ENCODE results near the gene AKIRIN1.
"Not testable (repeated sequence)": the region's sequence is repeated elsewhere in the genome, so short reads cannot be mapped to it uniquely, and the experiment has no call there.

AKIRIN1 gene

DNA sequence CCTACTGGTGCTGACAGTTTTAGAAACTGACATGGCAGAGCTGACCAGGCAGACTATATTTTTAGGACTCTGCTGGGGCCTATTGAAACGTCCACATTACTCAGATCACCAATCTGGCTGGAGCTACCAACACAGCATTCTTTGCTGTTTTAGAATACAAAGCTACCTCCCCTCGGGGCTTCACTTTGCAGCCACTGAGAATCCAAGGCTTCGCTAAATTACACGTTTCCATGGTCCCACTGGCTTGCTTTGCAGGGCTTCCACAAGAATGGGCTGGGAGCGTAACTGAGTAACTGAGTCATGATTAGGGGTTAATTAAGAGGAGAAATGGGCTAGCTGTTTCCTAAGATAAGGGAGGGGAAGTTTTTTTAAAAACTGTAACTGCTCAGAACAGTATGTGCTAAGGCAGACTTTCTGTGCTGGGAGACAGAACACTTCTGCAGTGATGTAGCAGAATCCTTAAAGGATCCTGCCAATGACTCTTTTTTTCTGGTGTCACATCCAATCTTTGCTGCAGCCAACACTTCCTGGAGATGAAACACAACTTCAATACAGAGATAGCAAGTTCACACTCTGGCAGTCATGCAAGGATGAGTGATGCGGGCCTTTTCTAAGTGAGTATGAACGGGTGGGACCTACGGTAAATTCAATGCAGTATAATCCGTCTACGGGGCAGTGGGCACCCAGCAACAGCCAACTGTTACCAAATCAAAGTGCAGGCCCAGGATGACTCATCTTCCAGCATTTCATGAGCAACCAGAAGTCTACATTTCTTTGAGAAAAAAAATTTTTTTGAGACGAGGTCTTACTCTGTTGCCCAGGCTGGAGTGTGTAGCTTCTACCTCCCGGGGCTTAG is 56.5 kb downstream of the AKIRIN1 start:
- TF ChIP-seq, protein P1, sequence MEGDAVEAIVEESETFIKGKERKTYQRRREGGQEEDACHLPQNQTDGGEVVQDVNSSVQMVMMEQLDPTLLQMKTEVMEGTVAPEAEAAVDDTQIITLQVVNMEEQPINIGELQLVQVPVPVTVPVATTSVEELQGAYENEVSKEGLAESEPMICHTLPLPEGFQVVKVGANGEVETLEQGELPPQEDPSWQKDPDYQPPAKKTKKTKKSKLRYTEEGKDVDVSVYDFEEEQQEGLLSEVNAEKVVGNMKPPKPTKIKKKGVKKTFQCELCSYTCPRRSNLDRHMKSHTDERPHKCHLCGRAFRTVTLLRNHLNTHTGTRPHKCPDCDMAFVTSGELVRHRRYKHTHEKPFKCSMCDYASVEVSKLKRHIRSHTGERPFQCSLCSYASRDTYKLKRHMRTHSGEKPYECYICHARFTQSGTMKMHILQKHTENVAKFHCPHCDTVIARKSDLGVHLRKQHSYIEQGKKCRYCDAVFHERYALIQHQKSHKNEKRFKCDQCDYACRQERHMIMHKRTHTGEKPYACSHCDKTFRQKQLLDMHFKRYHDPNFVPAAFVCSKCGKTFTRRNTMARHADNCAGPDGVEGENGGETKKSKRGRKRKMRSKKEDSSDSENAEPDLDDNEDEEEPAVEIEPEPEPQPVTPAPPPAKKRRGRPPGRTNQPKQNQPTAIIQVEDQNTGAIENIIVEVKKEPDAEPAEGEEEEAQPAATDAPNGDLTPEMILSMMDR (IDR thresholded peaks at IDR 0.05; ENCODE audit: low read depth, low read length): no peak
- peak; percentile 96 to 97 for DNase-seq (ENCODE audit: low read depth in 2 of 2)
- no peak overlapping the region for H3K4me3 ChIP-seq (replicated peaks in 1 of 2; ENCODE audit: low read depth in 2 of 2, low read length in 2 of 2)

DNA sequence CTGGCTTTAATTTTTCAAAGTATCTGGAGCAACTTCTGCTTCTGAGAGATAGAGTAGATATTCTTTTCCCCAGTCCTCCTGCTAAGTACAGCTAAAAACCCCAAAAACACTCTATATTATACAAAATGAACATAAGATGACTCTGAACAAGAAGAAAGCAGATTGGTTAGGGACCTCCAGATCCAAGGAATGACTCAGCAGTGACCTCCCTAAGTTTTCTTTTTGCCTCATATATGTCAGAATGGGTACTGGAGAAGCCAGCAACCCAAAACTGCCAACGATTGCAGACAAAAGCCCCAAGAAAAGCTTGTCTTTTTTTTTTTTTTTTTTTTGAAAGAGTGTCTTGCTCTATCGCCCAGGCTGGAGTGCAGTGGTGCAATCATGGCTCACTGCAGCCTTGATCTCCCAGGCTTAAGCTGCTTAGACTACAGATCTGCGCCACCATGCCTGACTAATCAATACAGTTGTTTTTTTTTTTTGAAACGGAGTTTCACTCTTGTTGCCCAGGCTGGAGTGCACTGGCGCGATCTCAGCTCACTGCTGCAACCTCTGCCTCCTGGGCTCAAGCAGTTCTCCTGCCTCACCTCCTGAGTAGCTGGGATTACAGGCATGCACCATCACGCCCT is 57.8 kb downstream of the AKIRIN1 start:
- peak; percentile 32 to 39 for DNase-seq (ENCODE audit: low read depth in 2 of 2)
- H3K4me3 ChIP-seq (replicated peaks in 1 of 2; ENCODE audit: low read depth in 2 of 2, low read length in 2 of 2): no peak overlapping the region
- TF ChIP-seq, protein P1 (IDR thresholded peaks at IDR 0.05; ENCODE audit: low read depth, low read length): no peak

DNA sequence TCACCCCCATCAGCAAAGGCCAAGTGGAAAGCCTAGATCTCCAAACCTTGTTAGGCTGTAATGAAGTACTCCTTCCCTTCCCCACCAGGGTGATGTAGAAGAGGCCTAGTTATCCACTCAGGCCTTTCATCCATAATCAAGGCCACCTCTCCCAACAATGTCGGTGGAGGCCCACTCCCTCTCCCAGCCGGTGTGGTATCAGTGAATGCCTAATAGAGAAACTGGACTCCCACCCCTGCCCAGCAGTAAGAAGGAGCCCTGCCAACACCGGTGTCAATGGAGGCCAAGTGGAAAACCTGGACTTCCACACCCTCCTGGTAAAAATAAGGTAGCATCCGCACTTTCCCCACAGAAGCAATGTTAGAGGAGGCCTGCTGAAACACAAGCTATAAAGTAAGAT is 58.9 kb downstream of the AKIRIN1 start:
- no peak for DNase-seq (ENCODE audit: low read depth in 2 of 2)
- no peak overlapping the region for H3K4me3 ChIP-seq (replicated peaks in 1 of 2; ENCODE audit: low read depth in 2 of 2, low read length in 2 of 2)
- TF ChIP-seq, protein P1 (IDR thresholded peaks at IDR 0.05; ENCODE audit: low read depth, low read length): no peak

DNA sequence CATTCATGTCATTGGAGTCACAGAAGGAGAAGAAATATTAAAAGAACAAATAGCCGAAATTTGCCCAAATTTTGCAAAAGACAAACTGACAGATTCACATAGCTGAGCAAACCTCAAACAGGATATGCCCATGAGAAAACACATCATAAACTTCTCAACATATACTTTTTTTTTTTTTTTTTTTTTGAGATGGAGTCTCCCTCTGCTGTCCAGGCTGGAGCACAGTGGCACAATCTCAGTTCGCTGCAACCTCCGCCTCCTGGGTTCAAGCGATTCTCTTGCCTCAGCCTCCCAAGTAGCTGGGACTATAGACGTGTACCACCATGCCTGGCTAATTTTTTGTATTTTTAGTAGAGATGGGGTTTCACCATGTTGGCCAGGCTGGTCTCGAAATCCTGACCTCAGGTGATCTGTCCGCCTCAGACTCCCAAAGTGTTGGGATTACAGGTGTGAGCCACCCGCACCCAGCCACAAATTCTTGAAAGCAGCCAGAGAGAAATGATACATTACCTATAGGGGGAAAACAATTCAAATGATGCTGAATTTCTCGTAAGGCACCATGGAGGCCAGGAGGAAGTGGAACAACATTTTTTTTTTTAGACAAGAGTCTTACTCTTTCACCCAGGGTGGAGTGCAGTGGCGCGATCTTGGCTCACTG is 60.2 kb downstream of the AKIRIN1 start:
- H3K4me3 ChIP-seq (replicated peaks in 1 of 2; ENCODE audit: low read depth in 2 of 2, low read length in 2 of 2): not testable (repeated sequence)
- peak; percentile 15 to 35 for DNase-seq (ENCODE audit: low read depth in 2 of 2)

DNA sequence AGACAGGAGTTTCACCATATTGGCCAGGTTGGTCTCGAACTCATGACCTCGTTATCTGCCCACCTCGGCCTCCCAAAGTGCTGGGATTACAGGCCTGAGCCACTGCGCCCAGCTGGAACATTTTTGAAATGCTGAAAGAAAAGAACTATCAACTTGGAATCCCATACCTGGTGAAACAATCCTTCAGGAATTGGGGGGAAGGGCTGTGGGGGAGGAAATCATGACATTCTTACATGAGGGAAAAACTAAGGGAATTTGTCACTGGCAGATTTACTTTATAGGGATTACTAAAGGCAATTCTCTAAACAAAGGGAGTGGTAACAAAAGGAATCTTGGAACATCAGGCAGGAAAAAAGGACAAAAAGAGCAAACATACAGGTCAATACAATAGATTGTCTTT is 60.9 kb downstream of the AKIRIN1 start:
- TF ChIP-seq, protein P1 (IDR thresholded peaks at IDR 0.05; ENCODE audit: low read depth, low read length): no peak
- H3K4me3 ChIP-seq (replicated peaks in 1 of 2; ENCODE audit: low read depth in 2 of 2, low read length in 2 of 2): no peak overlapping the region
- DNase-seq (ENCODE audit: low read depth in 2 of 2): no peak

DNA sequence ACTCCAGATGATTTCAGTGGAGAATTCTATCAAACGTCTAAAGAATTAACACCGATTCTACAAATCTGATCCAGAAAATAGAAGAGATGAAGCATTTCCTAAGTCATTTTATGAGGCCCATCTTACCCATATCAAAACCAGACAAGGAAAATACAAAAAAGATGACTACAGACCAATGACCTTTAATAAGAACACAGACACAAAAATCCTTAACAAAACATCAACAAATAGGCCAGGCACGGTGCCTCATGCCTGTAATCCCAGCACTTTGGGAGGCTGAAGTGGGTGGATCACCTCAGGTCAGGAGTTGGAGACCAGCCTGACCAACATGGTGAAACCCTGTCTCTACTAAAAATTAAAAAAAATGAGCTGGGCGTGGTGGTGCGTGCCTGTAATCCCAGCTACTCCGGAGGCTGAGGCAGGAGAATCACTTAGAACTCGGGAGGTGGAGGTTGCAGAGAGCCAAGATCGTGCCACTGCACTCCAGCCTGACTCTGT is 64.2 kb downstream of the AKIRIN1 start:
- DNase-seq (ENCODE audit: low read depth in 2 of 2); H3K4me3 ChIP-seq (replicated peaks in 1 of 2; ENCODE audit: low read depth in 2 of 2, low read length in 2 of 2): not testable (repeated sequence)
